ENCODE results near the gene EIPR1. TPM values are rescaled to one million over a fixed set of nuclear protein-coding genes. Genes with fewer than 3 reads are reported as not detected.

EIPR1 gene
- total RNA-seq, 4 donors from 2014 or later, result 13.1 to 41.0 (median 27.4) TPM

DNA sequence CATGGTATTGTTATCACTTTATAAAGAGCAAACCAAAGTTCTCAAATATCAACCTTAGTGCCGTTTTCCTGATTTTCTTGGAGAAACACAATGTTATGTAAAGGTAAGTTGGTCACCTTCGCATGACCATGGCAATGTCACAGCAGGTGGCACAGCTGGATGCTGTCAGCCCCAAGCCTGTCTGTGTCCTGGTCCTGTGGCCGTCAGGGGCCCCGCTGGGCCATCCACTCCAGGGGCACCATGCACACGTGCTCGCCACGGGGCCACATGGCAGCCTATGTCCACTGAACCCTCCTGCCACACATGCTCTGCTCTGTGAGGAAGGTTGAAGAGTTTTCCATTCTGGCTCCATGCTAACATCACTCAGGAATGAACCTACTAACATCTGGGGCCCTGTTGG is 85.9 kb downstream of the EIPR1 start:
- H3K4me3 ChIP-seq, result no peak overlapping the region
- intact Hi-C loops (cut with DNase I; ENCODE audit: low total_unique reads) (no loop called here), in situ Hi-C loops (cut with MboI; ENCODE audit: low pct_ligation_motif_present in 1 of 4, low pct_unique_long_range_greater_than_20kb in 1 of 4, low sequenced_read_pairs in 3 of 4) (no loop called here)
- no peaks in the 10 kb centered on the region for H3K4me1 ChIP-seq
- H3K9me3 ChIP-seq, result no peaks in the 10 kb centered on the region
- H3K27me3 ChIP-seq, result no peaks in the 10 kb centered on the region
- no peak for DNase-seq
- no peaks in the 10 kb centered on the region for H3K36me3 ChIP-seq
- WGBS, 2 donors (ENCODE audit: low coverage in 1 of 2), result 96 to 100% methylated on average over 1 to 7 of the region's 7 CpGs
- no peak for TF ChIP-seq CTCF (IDR thresholded peaks at IDR 0.05)
- TF ChIP-seq POLR2A (IDR thresholded peaks at IDR 0.05), result no peak
- TF ChIP-seq EP300 (IDR thresholded peaks at IDR 0.05; ENCODE audit: low read depth), result no peak
- TF ChIP-seq POLR2AphosphoS5 (IDR thresholded peaks at IDR 0.05), result no peak
- H3K27ac ChIP-seq, result no peak overlapping the region

DNA sequence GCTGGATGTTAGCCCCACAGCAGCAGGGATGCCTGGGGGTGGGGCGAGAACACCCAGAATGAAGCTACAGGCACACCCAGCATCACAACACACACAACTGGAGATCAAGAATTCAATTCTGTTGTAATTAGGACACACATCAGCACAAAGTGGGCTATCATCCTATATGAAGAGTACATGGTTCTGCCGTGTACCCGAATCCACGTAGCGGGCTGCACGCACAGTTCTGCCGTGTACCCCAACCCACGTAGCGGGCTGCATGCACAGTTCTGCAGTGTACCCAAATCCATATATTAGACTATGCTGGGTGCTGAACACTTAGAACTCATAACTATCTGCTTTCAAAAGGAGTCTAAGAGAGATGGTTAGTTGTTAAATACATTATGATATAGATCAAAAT is 86.5 kb downstream of the EIPR1 start:
- WGBS, 2 donors (ENCODE audit: low coverage in 1 of 2), result 100% methylated on average over 9 of the region's 9 CpGs
- H3K27ac ChIP-seq, result no peak overlapping the region
- no peaks in the 10 kb centered on the region for H3K4me1 ChIP-seq
- intact Hi-C loops (cut with DNase I; ENCODE audit: low total_unique reads), result no loop called here
- no peaks in the 10 kb centered on the region for H3K9me3 ChIP-seq
- no peaks in the 10 kb centered on the region for H3K27me3 ChIP-seq
- H3K36me3 ChIP-seq, result no peaks in the 10 kb centered on the region
- no peak overlapping the region for H3K4me3 ChIP-seq
- in situ Hi-C loops (cut with MboI; ENCODE audit: low pct_ligation_motif_present in 1 of 4, low pct_unique_long_range_greater_than_20kb in 1 of 4, low sequenced_read_pairs in 3 of 4), result no loop called here
- TF ChIP-seq POLR2AphosphoS5 (IDR thresholded peaks at IDR 0.05), result no peak
- TF ChIP-seq POLR2A (IDR thresholded peaks at IDR 0.05), result no peak
- no peak for TF ChIP-seq CTCF (IDR thresholded peaks at IDR 0.05)
- TF ChIP-seq EP300 (IDR thresholded peaks at IDR 0.05; ENCODE audit: low read depth), result no peak
- no peak for DNase-seq

DNA sequence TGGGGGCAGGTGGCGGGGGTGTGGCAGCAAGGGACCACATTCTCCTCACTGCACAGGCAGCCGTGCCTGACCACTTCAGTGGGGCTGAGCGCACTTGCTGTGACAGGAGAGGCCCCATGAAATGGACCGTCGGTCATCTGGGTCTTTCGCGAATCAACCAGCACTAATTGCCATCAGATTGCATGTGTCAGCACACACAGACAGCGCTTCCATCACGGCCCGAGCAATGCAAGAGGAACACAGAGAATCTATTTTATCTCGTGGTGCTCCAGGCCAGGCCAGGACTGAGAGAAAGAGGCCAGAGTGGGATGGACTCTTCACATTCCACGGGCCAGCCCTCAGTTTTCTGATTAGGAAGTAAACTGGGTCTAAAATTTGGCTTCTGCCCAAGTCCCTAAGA is 87.0 kb downstream of the EIPR1 start:
- no peaks in the 10 kb centered on the region for H3K27me3 ChIP-seq
- H3K9me3 ChIP-seq, result no peaks in the 10 kb centered on the region
- 96% methylated on average over 12 of the region's 12 CpGs; no CpG with 5 or more reads in 1 of the 2 donors for WGBS, 2 donors (ENCODE audit: low coverage in 1 of 2)
- no peaks in the 10 kb centered on the region for H3K36me3 ChIP-seq
- DNase-seq, result no peak
- no peak overlapping the region for H3K27ac ChIP-seq
- TF ChIP-seq CTCF (IDR thresholded peaks at IDR 0.05), result no peak
- TF ChIP-seq EP300 (IDR thresholded peaks at IDR 0.05; ENCODE audit: low read depth), result no peak
- no peak for TF ChIP-seq POLR2A (IDR thresholded peaks at IDR 0.05)
- intact Hi-C loops (cut with DNase I; ENCODE audit: low total_unique reads), result no loop called here
- no peak overlapping the region for H3K4me3 ChIP-seq
- no peaks in the 10 kb centered on the region for H3K4me1 ChIP-seq
- in situ Hi-C loops (cut with MboI; ENCODE audit: low pct_ligation_motif_present in 1 of 4, low pct_unique_long_range_greater_than_20kb in 1 of 4, low sequenced_read_pairs in 3 of 4), result no loop called here

DNA sequence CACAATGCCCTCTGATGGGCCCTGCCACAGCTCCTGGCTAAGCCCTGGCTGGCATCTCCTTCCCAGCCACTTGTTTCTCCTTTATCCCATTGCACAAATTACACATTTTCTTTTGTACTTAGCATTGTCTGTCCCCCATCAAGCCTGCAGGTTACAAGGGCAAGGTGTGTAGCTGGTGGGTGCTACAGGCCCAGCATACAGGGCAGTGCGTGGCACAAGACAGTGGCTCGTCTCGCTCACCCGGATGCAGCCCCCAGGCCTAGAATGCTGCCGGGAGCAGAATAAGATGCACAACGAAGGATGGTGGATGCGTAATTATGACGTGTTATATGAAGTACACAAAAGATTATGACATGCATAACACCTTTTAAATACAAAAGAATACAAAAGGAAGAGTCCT is 87.6 kb downstream of the EIPR1 start:
- DNase-seq, result no peak
- in situ Hi-C loops (cut with MboI; ENCODE audit: low pct_ligation_motif_present in 1 of 4, low pct_unique_long_range_greater_than_20kb in 1 of 4, low sequenced_read_pairs in 3 of 4), result no loop called here
- no peak overlapping the region for H3K4me3 ChIP-seq
- no peaks in the 10 kb centered on the region for H3K36me3 ChIP-seq
- H3K9me3 ChIP-seq, result no peaks in the 10 kb centered on the region
- TF ChIP-seq CTCF (IDR thresholded peaks at IDR 0.05) (no peak), POLR2AphosphoS5 (IDR thresholded peaks at IDR 0.05) (no peak)
- H3K27me3 ChIP-seq, result no peaks in the 10 kb centered on the region
- WGBS, 2 donors (ENCODE audit: low coverage in 1 of 2), result 96 to 97% methylated on average over 6 to 8 of the region's 8 CpGs
- intact Hi-C loops (cut with DNase I; ENCODE audit: low total_unique reads), result no loop called here
- no peak overlapping the region for H3K27ac ChIP-seq
- no peaks in the 10 kb centered on the region for H3K4me1 ChIP-seq
